HG03175 (cell line): ENCODE results near the gene BAZ1B.
A peak's percentile ranks its signal among the peaks of the same experiment; 100 is the strongest.
"Not testable (repeated sequence)": the region's sequence is repeated elsewhere in the genome, so short reads cannot be mapped to it uniquely, and the experiment has no call there.

Experiments
- ATAC-seq: cut with Tn5 transposase; IDR thresholded peaks from one replicate; pipeline ENCODE4 v1.9.1; 2021; ENCODE audit warnings: mild to moderate bottlenecking, moderate library complexity; ENCODE audit not compliant: unreplicated experiment

The BAZ1B gene

GRCh38 chr7:73539709-73540108 lies 17.6 kb upstream of the BAZ1B start:
- ATAC-seq = no peak

- ATAC-seq = not testable (repeated sequence)
Observed at GRCh38 chr7:73538510-73538909, 16.4 kb upstream of the BAZ1B start.

- no peak for ATAC-seq
Observed at GRCh38 chr7:73537051-73537450, 15.0 kb upstream of the BAZ1B start.

- no peak for ATAC-seq
Observed at GRCh38 chr7:73536479-73536878, 14.4 kb upstream of the BAZ1B start.

GRCh38 chr7:73535918-73536317 lies 13.8 kb upstream of the BAZ1B start:
- ATAC-seq = not testable (repeated sequence)

GRCh38 chr7:73533742-73534141 lies 11.6 kb upstream of the BAZ1B start:
- ATAC-seq = no peak

GRCh38 chr7:73532224-73532623 lies 10.1 kb upstream of the BAZ1B start:
- no peak for ATAC-seq

GRCh38 chr7:73530800-73531199 lies 8.7 kb upstream of the BAZ1B start:
- no peak for ATAC-seq

- ATAC-seq = no peak
Observed at GRCh38 chr7:73526896-73527821, 5.1 kb upstream of the BAZ1B start.

- ATAC-seq = not testable (repeated sequence)
Observed at GRCh38 chr7:73526158-73526494, 4.0 kb upstream of the BAZ1B start.

GRCh38 chr7:73521636-73522104 lies 423 bp downstream of the BAZ1B start:
- ATAC-seq = peak; percentile 43

- no peak for ATAC-seq
Observed at GRCh38 chr7:73520673-73521635, 1.1 kb downstream of the BAZ1B start.

GRCh38 chr7:73519867-73520672 lies 2.0 kb downstream of the BAZ1B start:
- no peak for ATAC-seq

GRCh38 chr7:73518470-73518869 lies 3.6 kb downstream of the BAZ1B start:
- ATAC-seq = no peak

- ATAC-seq = no peak
Observed at GRCh38 chr7:73517241-73517995, 4.7 kb downstream of the BAZ1B start.

- no peak for ATAC-seq
Observed at GRCh38 chr7:73515178-73515577, 6.9 kb downstream of the BAZ1B start.

GRCh38 chr7:73512018-73512780 lies 9.9 kb downstream of the BAZ1B start:
- ATAC-seq = no peak

GRCh38 chr7:73509463-73509862 lies 12.6 kb downstream of the BAZ1B start:
- no peak for ATAC-seq

GRCh38 chr7:73507556-73507955 lies 14.5 kb downstream of the BAZ1B start:
- no peak for ATAC-seq
